Stimulated activated CD8-positive, alpha-beta memory T cell treated with anti-CD3 and anti-CD28 coated beads, Interleukin-2, amount 100 ng/mL, for 48 hours (primary cell): ENCODE data around the gene TMEM218.
"Not testable (repeated sequence)": the region's sequence is repeated elsewhere in the genome, so short reads cannot be mapped to it uniquely, and the experiment has no call there.

Experiments
- DNase-seq, 2 donors: peaks; one replicate each; pipeline ENCODE4 v3.0.0-alpha.2; 2020; ENCODE audit warnings: low read depth in 2 of 2

TMEM218 gene

GRCh38 chr11:125090151-125090550, 21.3 kb downstream of the TMEM218 start:
- DNase-seq = not testable (repeated sequence)

GRCh38 chr11:125089481-125089880, 21.9 kb downstream of the TMEM218 start:
- not testable (repeated sequence) for DNase-seq

- no peak for DNase-seq
These were observed 22.6 kb downstream of the TMEM218 start for GRCh38 chr11:125088576-125089455.

- DNase-seq = no peak
These were observed 23.3 kb downstream of the TMEM218 start for GRCh38 chr11:125088123-125088522.

- no peak for DNase-seq
These were observed 24.7 kb downstream of the TMEM218 start for GRCh38 chr11:125086633-125087296.

- DNase-seq = no peak
These were observed 25.9 kb downstream of the TMEM218 start for GRCh38 chr11:125085301-125086081.

GRCh38 chr11:125084761-125085231, 26.6 kb downstream of the TMEM218 start:
- DNase-seq = no peak

GRCh38 chr11:125084057-125084416, 27.4 kb downstream of the TMEM218 start:
- no peak for DNase-seq

GRCh38 chr11:125083312-125084056, 27.9 kb downstream of the TMEM218 start:
- DNase-seq = no peak

GRCh38 chr11:125082611-125083311, 28.7 kb downstream of the TMEM218 start:
- DNase-seq = no peak

- no peak for DNase-seq
These were observed 29.4 kb downstream of the TMEM218 start for GRCh38 chr11:125082040-125082439.

- DNase-seq = no peak
These were observed 30.2 kb downstream of the TMEM218 start for GRCh38 chr11:125081098-125081798.

GRCh38 chr11:125080531-125080911, 30.9 kb downstream of the TMEM218 start:
- no peak for DNase-seq

GRCh38 chr11:125079878-125080530, 31.4 kb downstream of the TMEM218 start:
- DNase-seq = no peak

GRCh38 chr11:125079151-125079877, 32.1 kb downstream of the TMEM218 start:
- DNase-seq = no peak

GRCh38 chr11:125078516-125079140, 32.8 kb downstream of the TMEM218 start:
- DNase-seq = no peak

- DNase-seq = no peak
These were observed 33.4 kb downstream of the TMEM218 start for GRCh38 chr11:125078016-125078415.

- no peak for DNase-seq
These were observed 35.0 kb downstream of the TMEM218 start for GRCh38 chr11:125076378-125076945.
